HG03342 (cell line): ENCODE data around the gene KIT.

Source experiments
- ATAC-seq: cut with Tn5 transposase; IDR thresholded peaks from one replicate; pipeline ENCODE4 v1.9.1; 2021; ENCODE audit warnings: mild to moderate bottlenecking, moderate library complexity; ENCODE audit not compliant: unreplicated experiment

Gene KIT

GRCh38 chr4:54659749-54660535 lies 2.2 kb downstream of the KIT start:
- no peak for ATAC-seq

GRCh38 chr4:54660591-54660990 lies 2.8 kb downstream of the KIT start:
- no peak for ATAC-seq

- no peak for ATAC-seq
Measured at GRCh38 chr4:54661169-54661568, 3.4 kb downstream of the KIT start.

- ATAC-seq: no peak
Measured at GRCh38 chr4:54661686-54662085, 3.9 kb downstream of the KIT start.

GRCh38 chr4:54662123-54662522 lies 4.4 kb downstream of the KIT start:
- no peak for ATAC-seq

GRCh38 chr4:54662901-54663585 lies 5.3 kb downstream of the KIT start:
- ATAC-seq: no peak

GRCh38 chr4:54664400-54664799 lies 6.6 kb downstream of the KIT start:
- no peak for ATAC-seq

GRCh38 chr4:54668014-54668611 lies 10.4 kb downstream of the KIT start:
- no peak for ATAC-seq

GRCh38 chr4:54669831-54670230 lies 12.1 kb downstream of the KIT start:
- no peak for ATAC-seq

GRCh38 chr4:54675721-54676461 lies 18.1 kb downstream of the KIT start:
- no peak for ATAC-seq

GRCh38 chr4:54676658-54677057 lies 18.9 kb downstream of the KIT start:
- ATAC-seq: no peak

- no peak for ATAC-seq
Measured at GRCh38 chr4:54677416-54677815, 19.7 kb downstream of the KIT start.

- ATAC-seq: no peak
Measured at GRCh38 chr4:54677853-54678650, 20.3 kb downstream of the KIT start.

GRCh38 chr4:54678826-54679225 lies 21.1 kb downstream of the KIT start:
- ATAC-seq: no peak

- ATAC-seq: no peak
Measured at GRCh38 chr4:54679813-54680212, 22.1 kb downstream of the KIT start.

GRCh38 chr4:54683616-54684346 lies 26.0 kb downstream of the KIT start:
- ATAC-seq: peak; percentile 32

- ATAC-seq: no peak
Measured at GRCh38 chr4:54685810-54686209, 28.1 kb downstream of the KIT start.

GRCh38 chr4:54687887-54688841 lies 30.4 kb downstream of the KIT start:
- peak; percentile 55 for ATAC-seq

- ATAC-seq: no peak
Measured at GRCh38 chr4:54695337-54695736, 37.6 kb downstream of the KIT start.
